Activated T-cell treated with anti-CD3 and anti-CD28 coated beads, Interleukin-2, amount 50 U/mL, for 1 hour (primary cell): ENCODE measurements around the gene PLCG2.
"Not testable (repeated sequence)": the region's sequence is repeated elsewhere in the genome, so short reads cannot be mapped to it uniquely, and the experiment has no call there.

Experiments
- DNase-seq: peaks from one replicate; pipeline ENCODE4 v3.0.0-alpha.2; 2020

Gene PLCG2

GRCh38 chr16:81921085-81921814 lies 142.2 kb downstream of the PLCG2 start:
- no peak for DNase-seq

GRCh38 chr16:81921843-81922584 lies 142.9 kb downstream of the PLCG2 start:
- no peak for DNase-seq

- DNase-seq: no peak
These were observed 144.2 kb downstream of the PLCG2 start for GRCh38 chr16:81923296-81923695.

GRCh38 chr16:81925016-81925415 lies 145.9 kb downstream of the PLCG2 start:
- no peak for DNase-seq

GRCh38 chr16:81926036-81926435 lies 146.9 kb downstream of the PLCG2 start:
- no peak for DNase-seq

- no peak for DNase-seq
These were observed 148.6 kb downstream of the PLCG2 start for GRCh38 chr16:81927561-81928185.

- no peak for DNase-seq
These were observed 149.3 kb downstream of the PLCG2 start for GRCh38 chr16:81928271-81928918.

GRCh38 chr16:81928975-81929374 lies 149.9 kb downstream of the PLCG2 start:
- DNase-seq: no peak

- DNase-seq: no peak
These were observed 150.8 kb downstream of the PLCG2 start for GRCh38 chr16:81929841-81930240.

- DNase-seq: no peak
These were observed 152.8 kb downstream of the PLCG2 start for GRCh38 chr16:81931927-81932326.

- DNase-seq: no peak
These were observed 153.6 kb downstream of the PLCG2 start for GRCh38 chr16:81932668-81933067.

- no peak for DNase-seq
These were observed 154.3 kb downstream of the PLCG2 start for GRCh38 chr16:81933361-81933760.

- DNase-seq: not testable (repeated sequence)
These were observed 155.6 kb downstream of the PLCG2 start for GRCh38 chr16:81934711-81935110.

- no peak for DNase-seq
These were observed 157.3 kb downstream of the PLCG2 start for GRCh38 chr16:81936209-81937000.

GRCh38 chr16:81937305-81938038 lies 158.4 kb downstream of the PLCG2 start:
- no peak for DNase-seq

GRCh38 chr16:81938326-81939163 lies 159.5 kb downstream of the PLCG2 start:
- no peak for DNase-seq

- DNase-seq: no peak
These were observed 160.3 kb downstream of the PLCG2 start for GRCh38 chr16:81939164-81940056.

GRCh38 chr16:81940781-81941560 lies 161.9 kb downstream of the PLCG2 start:
- no peak for DNase-seq

- DNase-seq: no peak
These were observed 163.0 kb downstream of the PLCG2 start for GRCh38 chr16:81942007-81942601.
